Effector CD4-positive, alpha-beta T cell (primary cell): Measurements from ENCODE around the gene DDI2.
A peak's percentile ranks its signal among the peaks of the same experiment; 100 is the strongest.
"Not testable (repeated sequence)": the region's sequence is repeated elsewhere in the genome, so short reads cannot be mapped to it uniquely, and the experiment has no call there.

Source experiments
- DNase-seq: peaks from one replicate; pipeline ENCODE4 v3.0.0-alpha.2; 2020

DDI2 gene

DNA sequence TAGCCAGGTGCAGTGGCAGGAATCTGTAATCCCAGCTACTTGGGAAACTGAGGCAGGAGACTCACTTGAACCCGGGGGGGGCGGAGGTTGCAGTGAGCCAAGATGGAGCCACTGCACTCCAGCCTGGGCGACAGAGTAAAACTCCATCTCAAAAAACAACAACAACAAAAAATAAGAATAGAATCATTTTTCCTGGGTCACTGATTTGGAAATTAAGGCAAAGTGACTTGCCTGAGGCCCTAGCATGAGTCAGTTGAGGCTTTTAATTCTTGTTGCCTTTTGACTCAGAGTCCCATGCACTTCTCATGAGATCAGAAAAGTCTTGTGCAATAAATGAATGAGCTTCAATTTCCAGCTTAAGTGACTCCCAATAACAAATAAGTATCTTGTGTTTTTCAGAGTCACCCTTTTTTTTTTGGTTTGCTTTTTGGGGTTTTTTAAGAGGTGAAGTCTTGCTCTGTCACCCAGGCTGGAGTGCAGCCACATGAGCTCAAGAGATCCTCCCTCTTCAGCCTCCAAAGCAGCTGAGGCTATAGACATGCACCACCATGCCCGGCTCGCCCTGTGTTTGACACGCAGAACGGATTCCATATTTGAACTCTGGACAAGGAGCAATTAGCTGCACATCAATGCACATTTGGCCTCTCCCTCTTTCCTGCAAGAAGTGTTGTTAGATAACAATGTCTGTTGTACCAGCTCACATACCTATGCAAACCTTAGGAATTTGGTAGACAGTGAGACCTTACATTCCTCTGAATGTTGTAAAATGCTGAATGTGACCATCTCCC, 63.5 kb downstream of the DDI2 start:
- no peak for DNase-seq

DNA sequence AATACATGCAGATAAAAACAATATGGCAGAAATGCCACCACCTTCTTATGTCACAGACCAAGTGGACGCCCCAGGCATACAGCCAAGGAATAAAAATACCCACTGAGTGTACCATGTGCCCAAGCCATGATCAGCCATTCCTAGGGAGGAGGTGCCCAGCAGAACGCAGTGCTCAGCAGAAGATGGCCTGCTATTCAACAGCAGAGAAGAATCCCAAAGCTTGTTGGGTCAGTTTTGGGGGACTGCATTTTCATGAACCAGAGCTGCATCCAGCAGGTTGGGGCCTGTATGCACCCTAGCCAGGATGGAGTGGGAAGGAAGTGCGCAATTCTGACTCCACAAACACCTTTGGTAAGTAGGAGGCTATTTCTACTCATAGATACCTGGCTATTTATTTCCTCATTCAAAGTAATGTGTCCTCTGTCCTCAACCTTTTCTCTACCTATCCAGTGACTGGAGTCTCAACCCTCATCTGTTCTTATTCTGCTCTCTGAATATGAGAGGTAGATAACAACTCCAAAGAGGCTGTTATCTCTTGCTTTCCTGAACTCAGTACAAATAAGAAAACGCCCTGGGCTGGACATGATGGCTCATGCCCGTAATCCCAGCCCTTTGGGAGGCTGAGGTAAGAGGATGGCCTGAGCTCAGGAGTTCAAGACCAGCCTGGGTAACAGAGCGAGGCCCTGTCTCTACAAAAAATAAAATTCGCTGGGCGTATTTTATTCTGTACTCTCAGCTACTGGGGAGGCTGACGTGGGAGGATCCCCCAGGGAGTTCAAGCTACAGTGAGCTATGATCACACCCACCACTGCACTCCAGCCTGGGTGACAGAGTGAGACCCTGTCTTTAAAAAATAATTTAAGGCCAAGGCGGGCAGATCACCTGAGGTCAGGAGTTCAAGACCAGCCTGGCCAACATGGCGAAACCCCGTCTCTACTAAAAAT, 64.4 kb downstream of the DDI2 start:
- no peak for DNase-seq

- DNase-seq: no peak
Observed at GRCh38 chr1:15682936-15683341, 65.7 kb downstream of the DDI2 start.

DNA sequence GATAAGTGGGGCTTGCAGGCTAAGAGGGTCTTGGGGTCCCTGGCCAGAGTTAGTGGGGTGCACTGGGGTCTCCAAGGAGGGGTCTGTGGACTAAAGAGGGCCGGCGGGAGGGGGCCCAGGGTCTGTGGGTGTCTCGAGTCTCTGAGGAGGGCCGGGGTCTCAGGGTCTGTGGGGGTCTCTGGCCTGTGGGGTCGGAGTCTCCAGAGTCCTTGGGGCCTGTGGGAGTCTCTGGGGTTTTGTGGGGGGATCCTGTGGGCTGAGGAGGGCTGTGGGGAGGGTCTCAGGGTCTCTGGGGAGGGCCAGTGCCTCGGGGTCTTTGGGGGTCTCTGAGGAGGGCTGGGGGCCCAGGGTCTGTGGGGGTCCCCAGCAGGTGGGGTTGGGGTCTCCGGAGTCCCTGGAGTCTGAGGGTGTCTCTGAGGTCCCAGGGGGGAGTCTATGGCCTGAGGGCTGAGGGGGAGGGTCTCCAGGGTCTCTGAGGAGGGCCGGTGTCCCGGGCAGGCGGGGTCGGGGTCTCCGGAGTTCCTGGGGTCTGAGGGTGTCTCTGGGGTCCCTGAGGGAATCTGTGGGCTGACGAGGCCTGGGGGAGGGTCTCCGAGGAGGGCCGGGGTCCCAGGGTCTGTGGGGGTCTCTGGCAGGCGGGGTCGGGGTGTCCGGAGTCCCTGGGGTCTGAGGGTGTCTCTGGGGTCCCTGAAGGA, 66.2 kb downstream of the DDI2 start:
- DNase-seq: no peak

GRCh38 chr1:15684042-15684461, 66.8 kb downstream of the DDI2 start, which contains the start of gene PLEKHM2:
TSS of gene PLEKHM2 (plus strand) at chr1:15684320. CDS start at chr1:15684559, 239 bp downstream.
- DNase-seq: peak; percentile 18

- peak; percentile 21 for DNase-seq
Observed at GRCh38 chr1:15684468-15685291, 67.4 kb downstream of the DDI2 start.

DNA sequence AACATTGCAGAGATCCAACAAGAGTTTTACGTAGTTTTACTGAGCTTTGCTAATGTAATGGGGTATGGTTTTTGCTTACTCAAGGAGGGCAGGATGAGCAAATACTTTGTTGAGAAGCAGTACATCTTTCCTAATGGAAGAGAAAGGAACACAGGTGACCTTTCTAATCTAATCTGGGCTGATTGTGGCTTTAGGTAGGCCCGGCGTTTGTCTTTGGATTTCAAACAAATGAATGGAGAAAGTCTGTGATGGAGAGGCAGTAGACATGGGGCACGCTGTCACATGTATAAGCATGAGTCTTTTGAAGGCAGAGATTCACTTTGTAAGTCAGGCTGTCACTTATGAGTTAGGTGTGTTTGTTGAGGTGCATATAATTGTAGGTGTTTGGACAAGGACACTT, 68.6 kb downstream of the DDI2 start:
- DNase-seq: no peak

DNA sequence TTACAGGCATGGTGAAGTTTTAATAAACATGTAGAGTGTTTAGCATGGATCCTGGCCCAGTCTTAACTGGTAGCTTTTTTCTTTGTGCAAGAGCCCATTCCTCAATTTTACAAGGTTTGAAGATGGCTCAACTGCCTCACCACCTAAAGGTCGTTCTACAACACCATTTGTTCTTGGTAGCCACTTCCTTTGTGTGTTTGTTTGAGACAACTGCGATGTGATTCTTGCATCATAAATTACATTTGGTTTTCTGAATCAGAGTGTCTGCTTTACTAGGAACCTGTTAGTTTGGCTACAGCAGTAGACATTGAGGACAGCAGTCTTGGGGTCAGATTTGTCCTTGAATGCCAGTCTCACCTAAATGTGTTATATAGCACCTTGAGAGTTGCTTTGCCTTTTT, 70.2 kb downstream of the DDI2 start:
- no peak for DNase-seq

DNA sequence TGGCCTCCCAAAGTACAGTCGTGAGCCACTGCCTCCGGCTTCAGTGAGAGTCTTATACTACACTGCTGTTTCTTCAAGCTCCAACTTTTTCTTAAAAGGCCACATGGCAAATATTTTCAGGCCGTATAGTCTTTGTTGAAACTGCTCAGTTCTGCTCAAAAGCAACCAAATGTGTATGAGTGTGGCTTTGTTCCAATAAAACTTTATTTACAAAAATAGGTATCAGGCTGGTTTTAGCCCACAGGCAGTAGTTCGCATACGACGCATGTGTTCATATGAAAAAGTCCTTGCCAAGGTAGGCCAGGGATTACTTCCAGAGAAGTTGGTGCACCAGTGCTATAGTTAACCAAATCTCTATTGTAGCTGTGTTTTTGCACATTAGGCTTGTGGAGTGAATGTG, 73.1 kb downstream of the DDI2 start:
- DNase-seq: no peak

DNA sequence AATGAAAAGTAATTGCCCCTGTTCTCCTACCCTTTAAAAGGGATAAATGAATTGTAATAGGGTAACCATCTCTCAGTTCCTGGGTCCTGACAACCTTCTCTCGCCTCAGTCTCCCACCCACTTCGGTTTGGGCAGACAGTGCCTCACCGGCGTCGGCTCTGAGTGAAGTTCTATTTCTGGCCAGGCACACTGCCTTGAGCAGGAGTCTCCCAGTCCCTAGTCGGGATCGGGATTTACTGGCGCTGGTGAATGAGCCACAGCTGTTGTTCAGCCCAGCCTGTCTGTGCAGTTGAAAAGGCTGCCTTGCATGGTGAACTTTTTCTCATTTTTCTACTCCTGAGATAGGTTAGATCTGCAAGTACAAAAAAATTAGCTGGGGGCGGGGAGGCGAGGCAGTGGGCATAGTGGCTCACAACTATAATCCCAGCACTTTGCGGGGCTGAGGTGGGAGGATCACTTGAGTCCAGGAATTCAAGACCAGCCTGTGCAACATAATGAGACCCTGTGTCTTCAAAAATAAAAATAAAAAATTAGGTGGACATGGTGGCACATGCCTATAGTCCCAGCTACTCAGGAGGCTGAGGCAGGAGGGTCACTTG, 74.3 kb downstream of the DDI2 start:
- DNase-seq: no peak

DNA sequence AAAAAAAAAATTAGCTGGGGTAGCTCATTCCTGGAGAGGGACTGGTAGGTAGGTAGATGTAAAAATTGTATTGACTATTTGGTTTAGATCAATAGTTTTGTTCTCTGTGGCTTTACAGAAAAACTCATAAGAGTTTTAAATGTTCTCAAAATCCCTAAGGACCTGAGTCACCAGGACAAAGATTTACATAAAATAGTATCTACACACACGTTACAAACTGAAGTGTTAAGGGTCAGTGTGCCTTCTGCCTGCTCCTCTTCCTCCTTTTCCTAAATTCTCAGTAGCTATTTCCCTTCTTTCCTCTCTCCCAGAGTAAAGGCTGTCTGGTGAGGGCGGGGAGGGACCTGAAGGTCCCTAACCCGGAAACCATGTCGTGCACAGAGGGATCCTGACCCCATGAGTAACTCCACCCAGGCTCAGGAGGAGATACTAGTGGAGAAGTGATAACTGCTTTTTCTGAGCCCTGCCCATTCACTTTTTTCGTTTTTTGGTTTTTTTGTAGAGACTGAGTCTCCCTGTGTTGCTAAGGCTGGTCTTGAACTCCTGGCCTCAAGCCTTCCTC, 74.9 kb downstream of the DDI2 start:
- DNase-seq: no peak

GRCh38 chr1:15693371-15693770, 76.1 kb downstream of the DDI2 start:
- no peak for DNase-seq

GRCh38 chr1:15696956-15697521, 79.8 kb downstream of the DDI2 start:
- DNase-seq: no peak

GRCh38 chr1:15698201-15698600, 80.9 kb downstream of the DDI2 start:
- DNase-seq: no peak

- not testable (repeated sequence) for DNase-seq
Observed at GRCh38 chr1:15699321-15699720, 82.1 kb downstream of the DDI2 start.

DNA sequence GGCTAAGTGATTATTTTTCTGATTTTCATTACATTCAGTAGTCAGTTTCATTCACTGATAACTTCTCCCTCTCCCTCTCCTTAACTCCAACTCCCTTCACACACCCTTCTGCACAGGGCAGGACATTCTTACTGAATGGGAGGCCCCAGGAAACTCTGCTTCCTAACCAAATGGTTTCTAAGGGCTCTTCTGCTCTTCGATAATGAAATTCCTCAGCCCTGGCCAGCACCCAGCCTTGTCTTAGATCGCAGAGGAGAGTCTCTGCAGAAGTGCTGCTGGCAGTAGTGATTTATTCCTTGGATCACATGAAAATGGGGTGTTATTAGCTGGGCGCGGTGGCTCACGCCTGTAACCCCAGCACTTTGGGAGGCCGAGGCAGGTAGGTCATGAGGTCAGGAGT, 83.2 kb downstream of the DDI2 start:
- DNase-seq: no peak

GRCh38 chr1:15701784-15702183, 84.5 kb downstream of the DDI2 start:
- DNase-seq: no peak

- DNase-seq: no peak
Observed at GRCh38 chr1:15702722-15703550, 85.7 kb downstream of the DDI2 start.

DNA sequence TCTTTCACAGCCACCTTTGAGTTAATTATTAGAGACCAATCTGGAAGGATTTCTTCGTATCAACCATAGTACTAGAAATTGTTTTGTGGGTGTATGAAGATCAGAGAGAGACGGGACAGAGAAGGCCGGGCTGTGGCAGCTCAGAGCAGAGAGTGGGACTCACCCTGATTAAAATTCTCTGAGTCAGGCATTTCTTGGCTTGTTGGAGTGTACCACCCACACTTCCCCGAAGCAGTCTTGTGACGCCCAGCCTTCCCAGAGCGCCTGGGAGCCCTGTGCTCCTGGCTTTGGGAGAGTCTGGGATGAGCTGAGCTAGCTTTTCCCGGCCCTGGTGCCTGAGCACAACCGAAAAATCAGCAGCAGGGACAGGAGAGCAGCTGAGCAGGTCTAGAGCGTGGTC, 86.3 kb downstream of the DDI2 start:
- no peak for DNase-seq

DNA sequence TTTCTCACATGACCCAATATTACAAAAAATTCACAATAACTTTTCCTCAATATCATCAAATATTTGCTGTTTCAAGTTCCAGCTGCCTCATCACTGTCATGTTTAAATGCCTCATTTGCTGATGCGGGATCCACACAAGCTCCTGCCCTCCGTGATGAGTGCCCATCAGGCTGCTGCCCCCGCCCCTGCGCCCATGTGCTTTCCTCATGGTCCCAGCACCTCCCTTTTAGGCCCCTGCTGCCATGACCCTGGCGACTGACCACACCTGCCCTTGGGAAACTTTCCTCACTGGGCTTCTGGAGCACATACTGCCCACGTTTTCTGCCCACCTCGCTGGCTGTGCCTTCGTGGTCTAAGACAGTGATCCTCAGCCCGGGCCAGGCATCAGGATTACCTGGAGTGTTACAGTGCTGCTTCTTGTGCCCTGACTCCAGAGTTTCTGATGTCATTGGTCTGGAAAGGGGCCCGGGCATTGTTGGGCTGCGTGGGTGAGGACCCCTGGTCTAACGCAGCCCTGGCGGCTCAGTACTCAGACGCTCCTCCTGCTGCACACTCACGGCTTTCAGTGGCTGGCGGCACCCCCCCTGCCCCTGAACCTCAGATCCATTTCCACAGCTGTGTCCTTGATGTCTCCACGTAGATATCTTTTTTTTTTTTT, 87.4 kb downstream of the DDI2 start:
- no peak for DNase-seq
